ENCODE measurements around the gene ZBTB17.

The ZBTB17 gene

GRCh38 chr1:15997076-15997585 lies 21.2 kb upstream of the ZBTB17 start:
- Histone ChIP-seq H3K27me3 (ENCODE audit: control insufficient read depth, insufficient read depth, low read length) (no peaks in the 10 kb centered on the region), H3K9me3 (ENCODE audit: control insufficient read depth, insufficient read depth, low read length) (no peaks in the 10 kb centered on the region), H3K4me3 (ENCODE audit: low read length) (no peak overlapping the region), H3K36me3 (ENCODE audit: control insufficient read depth, insufficient read depth, low read length) (no peaks in the 10 kb centered on the region), H3K4me1 (ENCODE audit: control insufficient read depth, insufficient read depth, low read length) (no peaks in the 10 kb centered on the region), H3K27ac (ENCODE audit: low read length) (no peak overlapping the region)
- no peak for DNase-seq (ENCODE audit: low read depth, low spot score)
- no CpG with 5 or more reads among the region's 9 CpGs for WGBS (ENCODE audit: insufficient coverage, insufficient read length)

GRCh38 chr1:15994590-15995351 lies 18.9 kb upstream of the ZBTB17 start:
- DNase-seq (ENCODE audit: low read depth, low spot score): no peak
- Histone ChIP-seq H3K36me3 (ENCODE audit: control insufficient read depth, insufficient read depth, low read length) (no peaks in the 10 kb centered on the region), H3K27ac (ENCODE audit: low read length) (no peak overlapping the region), H3K4me3 (ENCODE audit: low read length) (no peak overlapping the region), H3K9me3 (ENCODE audit: control insufficient read depth, insufficient read depth, low read length) (no peaks in the 10 kb centered on the region), H3K27me3 (ENCODE audit: control insufficient read depth, insufficient read depth, low read length) (no peaks in the 10 kb centered on the region), H3K4me1 (ENCODE audit: control insufficient read depth, insufficient read depth, low read length) (no peaks in the 10 kb centered on the region)
- WGBS (ENCODE audit: insufficient coverage, insufficient read length): no CpG with 5 or more reads among the region's 11 CpGs

- Histone ChIP-seq H3K27me3 (ENCODE audit: control insufficient read depth, insufficient read depth, low read length) (no peaks in the 10 kb centered on the region), H3K9me3 (ENCODE audit: control insufficient read depth, insufficient read depth, low read length) (no peaks in the 10 kb centered on the region), H3K4me3 (ENCODE audit: low read length) (no peak overlapping the region), H3K27ac (ENCODE audit: low read length) (no peak overlapping the region), H3K4me1 (ENCODE audit: control insufficient read depth, insufficient read depth, low read length) (no peaks in the 10 kb centered on the region), H3K36me3 (ENCODE audit: control insufficient read depth, insufficient read depth, low read length) (no peaks in the 10 kb centered on the region)
- no CpG with 5 or more reads among the region's 10 CpGs for WGBS (ENCODE audit: insufficient coverage, insufficient read length)
- no peak for DNase-seq (ENCODE audit: low read depth, low spot score)
These were observed 18.2 kb upstream of the ZBTB17 start for GRCh38 chr1:15994081-15994480.

- Histone ChIP-seq H3K9me3 (ENCODE audit: control insufficient read depth, insufficient read depth, low read length) (no peaks in the 10 kb centered on the region), H3K27me3 (ENCODE audit: control insufficient read depth, insufficient read depth, low read length) (no peaks in the 10 kb centered on the region), H3K4me3 (ENCODE audit: low read length) (no peak overlapping the region), H3K36me3 (ENCODE audit: control insufficient read depth, insufficient read depth, low read length) (no peaks in the 10 kb centered on the region), H3K4me1 (ENCODE audit: control insufficient read depth, insufficient read depth, low read length) (no peaks in the 10 kb centered on the region), H3K27ac (ENCODE audit: low read length) (no peak overlapping the region)
- WGBS (ENCODE audit: insufficient coverage, insufficient read length): no CpG with 5 or more reads among the region's 15 CpGs
- no peak for DNase-seq (ENCODE audit: low read depth, low spot score)
These were observed 17.8 kb upstream of the ZBTB17 start for GRCh38 chr1:15993666-15994065.

GRCh38 chr1:15992582-15993500 lies 16.9 kb upstream of the ZBTB17 start:
- Histone ChIP-seq H3K4me1 (ENCODE audit: control insufficient read depth, insufficient read depth, low read length) (no peaks in the 10 kb centered on the region), H3K27ac (ENCODE audit: low read length) (no peak overlapping the region), H3K36me3 (ENCODE audit: control insufficient read depth, insufficient read depth, low read length) (no peaks in the 10 kb centered on the region), H3K4me3 (ENCODE audit: low read length) (no peak overlapping the region), H3K9me3 (ENCODE audit: control insufficient read depth, insufficient read depth, low read length) (no peaks in the 10 kb centered on the region), H3K27me3 (ENCODE audit: control insufficient read depth, insufficient read depth, low read length) (no peaks in the 10 kb centered on the region)
- no CpG with 5 or more reads among the region's 17 CpGs for WGBS (ENCODE audit: insufficient coverage, insufficient read length)
- DNase-seq (ENCODE audit: low read depth, low spot score): no peak

- no peaks in the 10 kb centered on the region for H3K9me3 ChIP-seq (ENCODE audit: control insufficient read depth, insufficient read depth, low read length)
- whole genome bisulfite sequencing (ENCODE audit: insufficient coverage, insufficient read length): no CpG with 5 or more reads among the region's 7 CpGs
- H3K4me3 ChIP-seq (ENCODE audit: low read length): no peak overlapping the region
- no peaks in the 10 kb centered on the region for H3K27me3 ChIP-seq (ENCODE audit: control insufficient read depth, insufficient read depth, low read length)
- no peak overlapping the region for H3K27ac ChIP-seq (ENCODE audit: low read length)
- no peaks in the 10 kb centered on the region for H3K4me1 ChIP-seq (ENCODE audit: control insufficient read depth, insufficient read depth, low read length)
- H3K36me3 ChIP-seq (ENCODE audit: control insufficient read depth, insufficient read depth, low read length): no peaks in the 10 kb centered on the region
- DNase-seq (ENCODE audit: low read depth, low spot score): no peak
These were observed 16.3 kb upstream of the ZBTB17 start for GRCh38 chr1:15992187-15992553.

- DNase-seq (ENCODE audit: low read depth, low spot score): no peak
- Histone ChIP-seq H3K27me3 (ENCODE audit: control insufficient read depth, insufficient read depth, low read length) (no peaks in the 10 kb centered on the region), H3K4me1 (ENCODE audit: control insufficient read depth, insufficient read depth, low read length) (no peaks in the 10 kb centered on the region), H3K9me3 (ENCODE audit: control insufficient read depth, insufficient read depth, low read length) (no peaks in the 10 kb centered on the region), H3K4me3 (ENCODE audit: low read length) (no peak overlapping the region), H3K36me3 (ENCODE audit: control insufficient read depth, insufficient read depth, low read length) (no peaks in the 10 kb centered on the region), H3K27ac (ENCODE audit: low read length) (no peak overlapping the region)
- no CpG with 5 or more reads among the region's 11 CpGs for WGBS (ENCODE audit: insufficient coverage, insufficient read length)
These were observed 15.7 kb upstream of the ZBTB17 start for GRCh38 chr1:15991427-15992186.

- H3K4me1 ChIP-seq (ENCODE audit: control insufficient read depth, insufficient read depth, low read length): no peaks in the 10 kb centered on the region
- WGBS (ENCODE audit: insufficient coverage, insufficient read length): no CpG with 5 or more reads among the region's 9 CpGs
- no peak for DNase-seq (ENCODE audit: low read depth, low spot score)
- H3K27me3 ChIP-seq (ENCODE audit: control insufficient read depth, insufficient read depth, low read length): no peaks in the 10 kb centered on the region
- no peak overlapping the region for H3K4me3 ChIP-seq (ENCODE audit: low read length)
- H3K9me3 ChIP-seq (ENCODE audit: control insufficient read depth, insufficient read depth, low read length): no peaks in the 10 kb centered on the region
- no peaks in the 10 kb centered on the region for H3K36me3 ChIP-seq (ENCODE audit: control insufficient read depth, insufficient read depth, low read length)
- H3K27ac ChIP-seq (ENCODE audit: low read length): no peak overlapping the region
These were observed 13.9 kb upstream of the ZBTB17 start for GRCh38 chr1:15989776-15990175.

- Histone ChIP-seq H3K9me3 (ENCODE audit: control insufficient read depth, insufficient read depth, low read length) (no peaks in the 10 kb centered on the region), H3K36me3 (ENCODE audit: control insufficient read depth, insufficient read depth, low read length) (no peaks in the 10 kb centered on the region), H3K4me3 (ENCODE audit: low read length) (no peak overlapping the region), H3K27me3 (ENCODE audit: control insufficient read depth, insufficient read depth, low read length) (no peaks in the 10 kb centered on the region), H3K27ac (ENCODE audit: low read length) (no peak overlapping the region), H3K4me1 (ENCODE audit: control insufficient read depth, insufficient read depth, low read length) (no peaks in the 10 kb centered on the region)
- 100% methylated on average over 1 of the region's 13 CpGs for WGBS (ENCODE audit: insufficient coverage, insufficient read length)
- no peak for DNase-seq (ENCODE audit: low read depth, low spot score)
These were observed 13.2 kb upstream of the ZBTB17 start for GRCh38 chr1:15988856-15989736.
